Stomach (tissue), 4 donors: Measurements from ENCODE around the gene KLK11.

ENCODE experiments used
- CTCF ChIP-seq, 7 experiments: fragments of 450-650 bp in 4 of 7; fragments of 200-600 bp in 3 of 7; sonication (generic) in 3 of 7; IDR thresholded peaks; one replicate each; pipeline ENCODE4 v1.5.1; 2016 to 2019; ENCODE audit warnings: antibody characterized with exemption in 7 of 7, control low read depth in 2 of 7, mild to moderate bottlenecking in 1 of 7
- POLR2A ChIP-seq, 4 donors: fragments of 450-650 bp; IDR thresholded peaks; one replicate each; pipeline ENCODE4 v1.6.1; 2016; ENCODE audit warnings: antibody characterized with exemption in 4 of 4, control low read depth in 2 of 4, mild to moderate bottlenecking in 1 of 4, moderate library complexity in 1 of 4

DNA sequence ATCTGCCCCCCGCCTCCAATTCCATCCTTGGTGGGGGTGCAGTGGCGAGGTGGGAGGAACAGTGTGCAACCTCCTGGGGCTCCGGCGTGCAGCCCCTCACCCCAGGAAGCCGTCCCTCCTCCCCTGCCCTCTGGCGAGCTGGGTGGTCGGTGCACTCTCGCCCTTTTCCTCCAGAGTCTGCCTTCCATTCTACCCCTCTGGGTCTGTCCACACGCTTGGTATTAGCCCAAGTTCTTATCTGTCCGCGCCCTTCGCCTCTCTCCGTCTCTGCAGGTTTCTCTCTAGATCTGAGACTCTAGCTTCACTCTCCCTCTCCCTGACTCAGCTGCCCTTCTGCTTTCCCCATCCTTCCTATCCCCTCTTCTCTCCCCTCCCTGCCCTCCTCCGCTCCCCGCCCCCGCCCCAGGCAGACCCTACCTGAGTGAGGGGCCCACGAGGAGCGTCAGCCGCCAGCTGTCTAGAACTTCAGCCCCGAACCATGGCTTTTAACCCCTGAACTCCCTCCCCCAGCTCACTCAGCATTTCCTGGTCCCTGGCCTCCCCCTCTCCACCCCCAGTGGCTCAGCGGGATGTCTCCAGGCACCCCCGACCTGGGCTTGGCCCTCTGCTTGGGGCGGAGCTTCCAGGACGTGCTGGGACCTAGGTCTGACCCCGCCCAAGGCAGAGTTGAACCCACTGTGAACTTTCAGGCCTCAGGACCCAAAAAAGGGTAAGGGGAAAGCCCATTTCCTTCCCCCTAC, 39.0 kb upstream of the KLK11 start:
- no peak for TF ChIP-seq CTCF (IDR thresholded peaks at IDR 0.05)
- no peak for TF ChIP-seq POLR2A (IDR thresholded peaks at IDR 0.05)
